ENCODE results near the gene ARMC8.

- TF ChIP-seq, protein P1, sequence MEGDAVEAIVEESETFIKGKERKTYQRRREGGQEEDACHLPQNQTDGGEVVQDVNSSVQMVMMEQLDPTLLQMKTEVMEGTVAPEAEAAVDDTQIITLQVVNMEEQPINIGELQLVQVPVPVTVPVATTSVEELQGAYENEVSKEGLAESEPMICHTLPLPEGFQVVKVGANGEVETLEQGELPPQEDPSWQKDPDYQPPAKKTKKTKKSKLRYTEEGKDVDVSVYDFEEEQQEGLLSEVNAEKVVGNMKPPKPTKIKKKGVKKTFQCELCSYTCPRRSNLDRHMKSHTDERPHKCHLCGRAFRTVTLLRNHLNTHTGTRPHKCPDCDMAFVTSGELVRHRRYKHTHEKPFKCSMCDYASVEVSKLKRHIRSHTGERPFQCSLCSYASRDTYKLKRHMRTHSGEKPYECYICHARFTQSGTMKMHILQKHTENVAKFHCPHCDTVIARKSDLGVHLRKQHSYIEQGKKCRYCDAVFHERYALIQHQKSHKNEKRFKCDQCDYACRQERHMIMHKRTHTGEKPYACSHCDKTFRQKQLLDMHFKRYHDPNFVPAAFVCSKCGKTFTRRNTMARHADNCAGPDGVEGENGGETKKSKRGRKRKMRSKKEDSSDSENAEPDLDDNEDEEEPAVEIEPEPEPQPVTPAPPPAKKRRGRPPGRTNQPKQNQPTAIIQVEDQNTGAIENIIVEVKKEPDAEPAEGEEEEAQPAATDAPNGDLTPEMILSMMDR (IDR thresholded peaks at IDR 0.05; ENCODE audit: insufficient read depth, low read depth, low read length): no peak
- TF ChIP-seq EZH2 (IDR thresholded peaks at IDR 0.05; ENCODE audit: insufficient read depth, low read length): no peak
Measured at GRCh38 chr3:138259126-138259525, 72.0 kb downstream of the ARMC8 start.
